ENCODE measurements around the gene SARNP.
"Not testable (repeated sequence)": the region's sequence is repeated elsewhere in the genome, so short reads cannot be mapped to it uniquely, and the experiment has no call there.

SARNP gene

GRCh38 chr12:55839345-55840140 lies 22.0 kb upstream of the SARNP start:
- no peak for FAIRE-seq

GRCh38 chr12:55838361-55838760 lies 20.8 kb upstream of the SARNP start:
- FAIRE-seq: no peak
- no peak for DNase-seq (ENCODE audit: low spot score)

More at GRCh38 chr12:55839345-55840140, 22.0 kb upstream of the SARNP start:
- DNase-seq (ENCODE audit: low spot score): no peak

- not testable (repeated sequence) for FAIRE-seq; DNase-seq (ENCODE audit: low spot score)
These were observed 16.9 kb upstream of the SARNP start for GRCh38 chr12:55834400-55834799.

- no peak for FAIRE-seq
- DNase-seq (ENCODE audit: low spot score): no peak
These were observed 15.5 kb upstream of the SARNP start for GRCh38 chr12:55833056-55833455.

- FAIRE-seq (no peak), DNase-seq (ENCODE audit: low spot score) (no peak)
These were observed 13.9 kb upstream of the SARNP start for GRCh38 chr12:55831447-55831815.

- DNase-seq (ENCODE audit: low spot score) (peak; percentile 50), FAIRE-seq (no peak)
These were observed 13.3 kb upstream of the SARNP start for GRCh38 chr12:55830601-55831446.

GRCh38 chr12:55829967-55830600 lies 12.6 kb upstream of the SARNP start:
- DNase-seq (ENCODE audit: low spot score) (peak; percentile 57), FAIRE-seq (no peak)

- no peak for DNase-seq (ENCODE audit: low spot score)
- no peak for FAIRE-seq
These were observed 10.8 kb upstream of the SARNP start for GRCh38 chr12:55828357-55828756.

GRCh38 chr12:55827806-55828205 lies 10.3 kb upstream of the SARNP start:
- DNase-seq (ENCODE audit: low spot score): no peak
- FAIRE-seq: no peak

GRCh38 chr12:55824726-55825125 lies 7.2 kb upstream of the SARNP start:
- no peak for DNase-seq (ENCODE audit: low spot score)
- FAIRE-seq: no peak

- FAIRE-seq: no peak
- DNase-seq (ENCODE audit: low spot score): no peak
These were observed 5.9 kb upstream of the SARNP start for GRCh38 chr12:55823419-55823818.

GRCh38 chr12:55822228-55822627 lies 4.7 kb upstream of the SARNP start:
- DNase-seq (ENCODE audit: low spot score): no peak
- no peak for FAIRE-seq

GRCh38 chr12:55820679-55821078 lies 3.2 kb upstream of the SARNP start:
- FAIRE-seq (no peak), DNase-seq (ENCODE audit: low spot score) (no peak)

- DNase-seq (ENCODE audit: low spot score): no peak
- FAIRE-seq: no peak
These were observed 1.4 kb upstream of the SARNP start for GRCh38 chr12:55818886-55819285.

- FAIRE-seq (no peak), DNase-seq (ENCODE audit: low spot score) (peak; percentile 68)
These were observed 710 bp upstream of the SARNP start for GRCh38 chr12:55818140-55818728.

GRCh38 chr12:55816881-55817344 lies 611 bp downstream of the SARNP start:
- FAIRE-seq (no peak), DNase-seq (ENCODE audit: low spot score) (no peak)

GRCh38 chr12:55815473-55815872 lies 2.1 kb downstream of the SARNP start:
- FAIRE-seq: no peak
- DNase-seq (ENCODE audit: low spot score): no peak

- DNase-seq (ENCODE audit: low spot score) (no peak), FAIRE-seq (no peak)
These were observed 3.3 kb downstream of the SARNP start for GRCh38 chr12:55814257-55814656.

GRCh38 chr12:55812088-55812487 lies 5.4 kb downstream of the SARNP start:
- DNase-seq (ENCODE audit: low spot score): no peak
- no peak for FAIRE-seq

- FAIRE-seq: no peak
- DNase-seq (ENCODE audit: low spot score): no peak
These were observed 8.2 kb downstream of the SARNP start for GRCh38 chr12:55809274-55809673.

- DNase-seq (ENCODE audit: low spot score) (no peak), FAIRE-seq (no peak)
These were observed 10.5 kb downstream of the SARNP start for GRCh38 chr12:55806982-55807381.

GRCh38 chr12:55797550-55797949 lies 20.0 kb downstream of the SARNP start:
- DNase-seq (ENCODE audit: low spot score) (no peak), FAIRE-seq (no peak)

All from urothelium cell line (cell line).